ENCODE results near the gene ALPI.
"Not testable (repeated sequence)": the region's sequence is repeated elsewhere in the genome, so short reads cannot be mapped to it uniquely, and the experiment has no call there.

DNA sequence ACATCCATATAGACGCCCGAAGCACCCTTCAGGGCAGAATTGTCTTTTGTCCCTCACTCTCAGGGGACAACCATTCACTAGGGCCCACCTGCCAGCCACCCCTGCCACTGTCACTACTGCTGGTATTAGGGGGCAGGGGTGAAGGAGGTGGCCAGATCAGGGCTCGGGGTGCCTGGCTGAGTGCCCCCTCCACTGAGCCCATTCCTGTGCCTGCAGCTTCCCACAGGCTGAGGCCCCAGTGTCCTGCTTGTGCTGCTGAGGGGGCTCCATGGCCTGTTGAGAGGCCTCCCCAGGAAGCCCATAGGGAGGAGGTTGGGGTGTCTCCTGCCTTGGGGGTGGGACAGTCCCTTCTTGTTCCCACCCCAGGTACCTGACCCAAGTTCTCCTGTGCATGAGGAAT, 4.3 kb upstream of the ALPI start:
- not testable (repeated sequence) for TF ChIP-seq POLR2A (IDR thresholded peaks at IDR 0.05; ENCODE audit: low read depth, low read length); TAF1 (IDR thresholded peaks at IDR 0.05; ENCODE audit: borderline replicate concordance, low read depth, low read length)
